ENCODE results near the gene CNTNAP1.
A peak's percentile ranks its signal among the peaks of the same experiment; 100 is the strongest.

Gene CNTNAP1

DNA sequence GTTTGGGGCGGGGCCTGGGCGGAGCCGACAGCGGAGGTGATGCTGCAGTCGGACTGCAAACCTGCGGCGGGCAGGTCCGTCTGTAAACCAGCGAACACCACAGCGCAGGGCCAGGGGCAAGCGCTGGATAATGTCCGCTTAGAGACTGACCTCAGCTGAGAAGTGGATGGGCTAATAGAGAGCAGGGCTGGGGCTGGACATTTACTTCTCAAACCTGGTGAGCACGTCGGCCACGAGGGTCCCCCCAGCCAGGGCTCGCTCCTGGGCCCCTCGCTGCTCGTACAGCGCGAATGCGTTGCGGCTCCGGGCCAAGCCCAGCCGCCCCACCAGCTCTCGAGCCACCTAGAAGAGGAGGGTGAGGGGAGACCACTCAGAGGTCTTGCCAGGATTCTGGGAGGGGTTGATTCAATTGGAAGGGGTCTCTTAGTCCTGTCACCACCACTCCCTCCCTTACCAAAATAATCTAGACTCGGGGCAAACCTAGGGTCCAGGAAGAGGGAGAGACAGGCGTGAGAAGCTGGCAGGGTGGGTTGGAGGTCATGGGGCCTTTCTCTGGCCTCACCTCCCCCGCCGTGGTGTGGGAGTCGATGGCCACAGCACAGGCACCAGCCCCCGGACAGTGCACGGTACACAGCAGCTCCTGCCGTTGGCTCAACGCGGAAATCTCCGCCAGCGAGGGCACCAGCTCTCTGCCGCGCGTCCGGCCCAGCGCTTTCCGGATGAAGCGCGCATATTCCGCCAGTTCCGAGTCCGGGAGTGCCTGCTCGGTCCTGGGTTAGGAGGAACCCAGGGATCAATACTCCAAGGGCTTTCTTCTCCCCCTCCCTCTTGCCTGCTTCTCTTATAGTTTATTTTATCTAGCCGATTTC is 11.3 kb upstream of the CNTNAP1 start:
- DNase-seq, result peak; percentile 52

GRCh38 chr17:42672038-42672437 is 10.3 kb upstream of the CNTNAP1 start:
- DNase-seq, result no peak

- DNase-seq, result no peak
Observed at GRCh38 chr17:42673266-42673884, 9.0 kb upstream of the CNTNAP1 start.

DNA sequence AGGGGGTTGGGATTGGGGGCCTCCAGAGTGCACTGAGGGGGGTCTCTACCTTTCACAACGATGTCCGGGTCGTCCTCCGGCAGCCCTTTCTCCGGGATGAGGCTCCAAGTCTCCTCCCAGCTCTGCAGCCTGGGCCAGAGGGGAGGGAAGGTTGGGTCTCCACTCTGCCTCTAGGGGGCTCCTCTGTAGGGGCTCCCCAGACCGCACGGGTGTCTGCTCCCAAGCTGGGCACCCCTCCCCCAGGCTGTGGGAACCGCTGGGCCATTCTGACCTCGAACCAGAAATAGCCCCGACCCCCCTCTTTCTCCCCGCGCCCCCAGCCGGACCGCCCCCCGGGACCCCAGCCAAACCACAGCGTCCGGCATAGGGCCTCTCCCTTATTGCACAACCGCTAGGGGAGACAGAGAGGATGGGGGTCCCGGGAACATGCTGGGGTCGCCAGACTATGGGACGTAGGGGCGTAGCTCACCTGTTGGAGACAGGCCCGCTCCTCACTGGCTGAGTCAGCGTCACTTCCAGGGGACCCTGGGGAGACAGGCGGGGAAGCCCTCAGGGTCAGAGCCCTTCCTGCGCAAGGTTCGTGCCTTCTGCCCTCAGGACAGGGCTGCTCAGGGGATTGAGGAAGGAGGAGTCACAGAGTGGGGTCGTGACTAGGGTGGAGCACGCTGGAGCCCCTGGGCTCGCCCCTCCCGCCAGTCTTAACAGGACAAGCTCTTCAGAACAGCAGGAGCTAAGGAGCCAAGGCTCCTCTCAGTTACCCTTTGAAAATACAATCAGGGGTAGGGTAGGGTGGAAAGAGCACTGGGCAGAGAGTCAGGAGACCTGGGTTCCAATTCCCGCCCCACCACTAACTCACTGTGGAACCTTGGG is 8.2 kb upstream of the CNTNAP1 start:
- DNase-seq, result peak; percentile 42

DNA sequence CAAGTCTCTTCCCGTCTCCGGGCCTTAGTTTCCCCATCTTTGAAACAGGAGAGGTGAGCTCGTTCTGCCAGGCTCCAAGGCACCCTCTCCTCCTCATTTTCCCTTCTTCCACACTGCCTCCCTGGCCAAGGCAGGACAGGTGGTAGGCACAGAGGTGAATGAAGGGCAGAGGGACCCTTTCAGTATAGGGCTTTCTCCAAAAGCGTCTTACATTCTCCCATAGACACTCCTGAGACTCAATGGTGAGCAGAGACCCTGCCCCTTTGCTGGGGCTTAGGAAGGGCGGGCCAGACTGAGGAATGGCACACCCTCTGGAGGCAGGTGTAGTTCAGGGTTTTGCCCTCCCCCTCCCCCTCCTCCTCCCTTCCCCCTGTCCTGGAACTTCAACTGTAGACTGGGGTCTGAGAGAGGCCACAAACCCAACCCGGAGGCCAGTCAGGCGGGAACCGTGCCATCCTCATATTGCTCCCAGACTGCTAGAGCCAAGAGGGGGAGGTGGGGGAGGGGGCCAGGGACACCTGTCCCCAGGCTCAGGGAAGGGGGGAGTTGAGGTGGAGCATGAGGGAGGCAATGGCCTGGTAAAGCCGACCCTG is 7.5 kb upstream of the CNTNAP1 start:
- DNase-seq, result no peak

- DNase-seq, result no peak
Observed at GRCh38 chr17:42675348-42675964, 6.9 kb upstream of the CNTNAP1 start.

DNA sequence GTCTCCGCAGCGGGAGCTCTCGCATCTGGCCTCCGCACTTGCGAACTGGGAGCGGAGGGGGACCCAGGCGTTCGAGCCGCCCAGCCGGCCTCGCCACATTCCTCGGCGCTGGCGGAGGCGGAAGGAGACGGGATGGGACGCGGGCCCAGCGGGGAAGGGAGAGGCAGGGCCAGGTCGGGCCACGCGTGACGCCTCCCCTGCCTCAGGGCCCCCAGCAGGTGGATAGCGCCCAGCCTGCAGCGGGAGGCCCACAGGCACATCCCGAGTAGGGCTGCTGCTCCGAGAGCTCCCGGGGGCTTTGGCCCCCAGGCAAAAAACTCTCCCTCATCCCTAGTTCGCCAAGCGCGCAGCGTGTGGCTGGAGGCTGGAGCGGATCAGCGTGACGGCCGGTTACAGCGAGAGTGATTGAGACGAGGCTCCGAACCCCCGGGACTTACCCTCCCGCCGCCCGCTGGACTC is 6.3 kb upstream of the CNTNAP1 start:
- no peak for DNase-seq

DNA sequence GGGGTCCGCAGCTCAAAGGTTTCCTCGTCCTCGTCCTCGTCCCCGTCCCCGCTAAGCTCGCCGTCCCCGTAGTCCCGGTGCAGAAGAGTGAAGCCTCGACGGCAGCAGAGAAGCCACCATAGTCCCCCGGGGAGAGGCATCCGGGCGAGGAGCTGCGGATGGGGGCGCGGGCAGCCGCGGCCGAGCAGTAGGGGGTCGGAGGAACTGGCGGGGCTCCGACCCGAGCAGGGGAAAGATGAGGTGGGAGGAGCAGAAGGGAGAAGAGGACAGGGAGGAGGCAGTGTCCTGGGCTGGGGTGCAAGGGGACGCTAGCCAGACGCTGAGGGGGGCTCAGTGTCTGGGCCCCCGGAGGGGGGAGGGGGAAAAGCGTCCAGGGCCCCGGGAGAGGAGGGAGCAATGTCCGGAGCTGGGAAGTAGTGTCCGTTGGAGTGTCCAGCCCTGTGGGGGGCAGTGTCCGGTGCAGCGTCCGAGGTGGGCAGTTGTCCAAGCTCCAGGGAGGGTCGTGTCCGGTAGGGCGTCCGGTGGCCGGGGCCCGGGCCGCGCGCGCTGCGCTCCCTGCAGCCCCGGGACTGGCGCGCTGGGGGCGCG is 5.8 kb upstream of the CNTNAP1 start, which contains the start of gene PLEKHH3:
Gene PLEKHH3, minus strand, starts transcription at position 571 of the 588 bp plus-strand sequence. Its CDS starts 431 bp downstream, at position 140.
- peak; percentile 19 for DNase-seq

DNA sequence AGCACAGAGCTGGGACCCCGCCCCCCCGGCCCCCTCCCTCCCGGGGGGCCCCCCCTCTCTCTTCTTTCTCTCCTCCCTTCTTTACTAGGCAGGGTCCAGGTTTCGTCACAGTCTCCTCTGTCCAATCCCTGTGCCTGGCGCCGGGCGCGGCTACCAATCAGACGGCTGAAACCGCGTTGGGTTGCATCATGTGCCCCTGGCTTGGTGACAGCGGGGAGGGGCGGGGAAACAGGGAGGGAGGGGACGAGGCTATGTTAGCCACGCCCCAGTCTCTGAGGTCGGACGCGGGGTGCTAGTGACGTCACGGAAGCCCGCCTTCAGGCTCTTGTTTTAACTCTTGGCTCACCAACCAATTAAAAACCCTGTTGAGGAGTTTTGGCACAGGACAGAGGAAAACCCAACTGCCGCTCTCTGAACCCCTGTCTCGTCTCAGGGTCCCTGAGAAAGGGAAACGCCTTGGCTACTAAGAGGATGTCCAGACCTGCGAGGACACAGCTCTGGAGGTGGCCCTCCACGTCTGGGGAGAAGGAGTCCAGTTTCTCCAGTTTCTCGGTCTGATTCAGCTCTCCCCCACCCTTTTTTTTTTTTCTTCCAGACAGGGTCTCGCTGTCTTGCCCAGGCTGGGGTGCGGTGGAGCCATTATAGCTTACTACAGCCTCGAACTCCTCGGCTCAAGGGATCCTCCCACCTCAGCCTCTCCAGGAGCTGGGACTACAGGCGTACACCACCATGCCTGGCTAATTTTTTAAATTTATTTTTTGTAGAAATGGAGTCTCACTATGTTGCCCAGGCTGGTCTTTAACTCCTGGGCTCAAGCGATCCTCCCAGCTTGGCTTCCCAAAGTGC is 5.1 kb upstream of the CNTNAP1 start:
- peak; percentile 98 for DNase-seq

DNA sequence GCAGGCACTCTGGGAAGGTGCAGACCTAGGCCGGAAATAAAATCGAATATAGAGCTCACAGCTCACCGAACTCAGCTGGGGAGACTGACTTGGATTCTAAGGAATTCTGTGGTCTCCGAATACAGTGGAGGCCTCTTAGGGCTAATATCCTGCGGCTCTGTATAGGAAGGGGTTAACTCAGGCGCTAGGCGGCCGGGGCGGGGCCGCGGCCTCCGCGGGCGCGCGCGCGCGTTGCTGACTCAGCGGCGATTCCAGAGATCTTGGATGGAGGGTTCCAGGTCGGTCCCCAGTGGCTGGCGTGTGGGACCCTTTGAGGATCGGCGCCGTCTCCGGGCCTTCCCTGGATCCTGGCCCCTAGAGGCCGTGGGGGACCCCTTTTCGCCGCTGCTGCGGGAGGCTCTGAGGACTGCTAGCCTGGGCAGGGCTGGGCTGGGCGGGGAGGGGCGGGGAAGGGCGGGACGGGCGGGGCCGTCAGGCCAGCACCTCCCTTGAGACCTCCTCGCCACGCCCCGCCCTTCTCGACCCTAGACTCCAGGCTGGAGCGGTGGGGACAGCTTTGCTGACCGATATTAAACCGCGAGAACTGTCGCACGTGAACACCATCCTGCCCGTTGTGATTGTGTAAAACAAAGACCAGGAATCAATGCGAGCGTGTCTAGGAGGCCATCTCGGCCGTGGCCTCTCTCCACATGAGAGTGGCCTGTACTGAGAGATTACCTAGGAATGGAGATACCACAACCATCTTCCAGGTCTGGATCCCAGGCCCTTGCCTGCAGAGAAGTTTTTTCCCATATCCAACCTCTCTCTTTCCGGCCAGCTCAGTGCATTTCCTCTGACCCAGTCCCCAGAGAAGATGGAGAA is 4.2 kb upstream of the CNTNAP1 start:
- DNase-seq, result peak; percentile 78

DNA sequence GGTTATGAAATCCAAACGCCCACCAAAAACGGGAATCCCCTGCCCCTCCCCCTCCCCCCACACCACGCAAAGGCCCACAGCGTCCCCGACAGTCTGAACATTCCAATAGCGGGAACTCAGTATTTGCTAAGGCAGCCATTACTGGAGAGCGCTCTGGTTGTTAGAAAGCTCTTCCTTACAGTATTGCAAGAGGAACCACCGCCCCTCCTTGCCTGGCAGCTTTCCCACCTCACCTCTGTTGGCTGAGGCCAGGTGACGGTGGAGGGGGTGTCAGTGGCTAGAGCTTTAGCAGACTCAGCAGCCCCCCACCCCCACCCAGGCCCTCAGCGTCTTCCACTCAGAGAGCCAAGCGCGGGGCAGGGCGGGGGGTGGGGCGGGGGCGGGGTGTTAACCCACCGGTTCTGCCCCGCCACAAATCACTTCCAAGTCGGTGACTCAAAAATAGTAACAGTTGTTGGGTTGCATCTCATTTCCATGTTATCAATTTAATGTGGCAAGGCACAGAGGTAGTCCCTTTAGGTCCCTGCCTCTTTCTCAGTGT is 3.3 kb upstream of the CNTNAP1 start:
- DNase-seq, result peak; percentile 48

DNA sequence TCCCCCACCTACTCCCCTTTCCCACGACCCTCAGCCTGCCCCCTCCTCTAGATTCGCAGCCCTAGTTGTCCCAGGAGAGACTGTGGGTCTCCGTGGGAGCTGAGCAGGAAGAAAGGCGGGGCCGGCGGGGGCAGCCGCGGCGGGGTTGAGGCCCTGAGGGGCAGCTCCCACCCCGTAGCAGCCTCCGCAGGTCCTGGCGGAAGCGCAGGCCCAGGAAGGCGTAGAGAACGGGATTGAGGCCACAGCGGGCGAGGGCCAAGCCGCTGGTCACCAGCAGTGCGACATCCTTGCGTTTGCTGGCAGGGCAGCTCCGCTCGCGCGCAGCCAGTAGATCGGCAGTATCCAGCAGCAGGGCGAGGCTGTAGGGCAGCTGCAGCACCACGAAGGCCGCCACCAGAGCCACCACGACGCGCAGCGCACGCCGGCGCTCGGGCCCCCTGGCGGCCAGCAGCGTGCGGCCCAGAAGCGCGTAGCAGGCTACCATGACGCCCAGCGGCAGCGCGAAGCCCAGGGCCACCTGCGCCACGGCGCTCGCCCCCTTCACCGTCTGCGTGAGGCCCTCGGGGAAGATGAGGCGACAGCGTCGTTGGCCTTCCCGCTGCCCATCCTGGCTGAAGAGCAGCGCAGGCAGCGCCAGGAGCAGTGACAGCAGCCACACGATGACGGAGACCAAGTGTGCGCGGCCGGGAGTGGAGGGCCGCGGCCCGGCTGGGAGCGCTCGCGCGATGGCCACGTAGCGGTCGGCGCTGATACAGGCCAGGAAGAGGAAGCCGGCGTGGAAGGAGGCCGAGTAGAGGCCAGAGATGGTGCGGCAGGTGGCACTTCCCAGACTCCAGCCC is 2.6 kb upstream of the CNTNAP1 start:
- DNase-seq, result peak; percentile 79

DNA sequence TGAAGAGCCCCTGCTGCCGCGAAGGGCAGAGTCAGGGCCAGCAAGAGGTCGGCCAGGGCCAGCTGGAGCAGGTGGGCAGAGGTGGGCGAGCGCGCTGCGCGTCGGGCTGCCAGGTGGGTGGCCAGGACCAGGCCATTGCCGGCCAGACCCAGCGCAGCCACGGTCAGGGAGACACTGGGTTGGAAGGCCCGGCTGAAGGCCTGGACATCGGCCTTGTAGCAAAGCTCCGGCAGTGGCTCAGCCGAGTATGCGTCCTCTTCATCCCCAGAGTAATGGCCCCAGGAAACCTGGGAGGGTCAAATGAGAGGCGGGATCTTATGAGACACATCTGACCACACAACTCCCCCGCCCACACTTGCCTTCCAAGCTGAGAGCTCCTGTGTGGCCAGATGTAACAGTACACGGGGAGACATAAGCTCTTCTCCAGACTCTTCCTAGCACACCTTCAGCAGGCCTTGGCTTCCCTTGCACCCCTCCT is 2.0 kb upstream of the CNTNAP1 start:
- no peak for DNase-seq

DNA sequence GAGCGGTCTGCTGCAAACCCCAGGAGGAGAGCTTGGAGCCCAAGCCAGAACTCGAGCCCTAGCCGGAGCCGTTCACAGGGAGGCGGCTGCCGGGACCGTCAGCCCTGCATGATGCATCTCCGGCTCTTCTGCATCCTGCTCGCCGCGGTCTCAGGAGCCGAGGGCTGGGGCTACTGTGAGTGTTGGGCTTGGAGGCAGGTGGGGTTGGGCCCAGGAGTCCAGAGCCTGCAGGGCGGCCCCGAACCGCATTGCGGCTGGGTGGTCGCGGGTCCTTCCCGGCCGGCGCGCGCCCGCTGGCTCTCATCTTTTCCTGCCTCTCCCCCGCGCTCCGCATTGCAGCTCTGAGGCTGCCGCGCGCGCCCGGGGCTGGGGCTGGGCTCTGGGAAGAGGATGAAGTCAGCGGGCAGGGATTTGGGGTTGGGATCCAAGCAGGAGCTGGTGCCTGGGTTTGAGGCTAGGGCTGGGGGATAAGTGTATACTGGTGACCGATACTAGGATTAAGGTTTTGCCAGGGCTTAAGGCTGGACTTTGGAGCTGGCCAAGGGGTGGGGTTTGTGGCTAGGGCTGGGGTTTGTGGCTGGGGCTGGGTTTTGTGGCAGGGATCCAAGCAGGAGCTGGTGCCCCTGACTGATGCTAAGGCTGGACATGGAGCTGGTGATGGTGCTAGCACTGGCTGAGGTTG is 532 bp downstream of the CNTNAP1 start:
- peak; percentile 48 for DNase-seq

- peak; percentile 36 for DNase-seq
Observed at GRCh38 chr17:42683407-42684034, 1.2 kb downstream of the CNTNAP1 start.

DNA sequence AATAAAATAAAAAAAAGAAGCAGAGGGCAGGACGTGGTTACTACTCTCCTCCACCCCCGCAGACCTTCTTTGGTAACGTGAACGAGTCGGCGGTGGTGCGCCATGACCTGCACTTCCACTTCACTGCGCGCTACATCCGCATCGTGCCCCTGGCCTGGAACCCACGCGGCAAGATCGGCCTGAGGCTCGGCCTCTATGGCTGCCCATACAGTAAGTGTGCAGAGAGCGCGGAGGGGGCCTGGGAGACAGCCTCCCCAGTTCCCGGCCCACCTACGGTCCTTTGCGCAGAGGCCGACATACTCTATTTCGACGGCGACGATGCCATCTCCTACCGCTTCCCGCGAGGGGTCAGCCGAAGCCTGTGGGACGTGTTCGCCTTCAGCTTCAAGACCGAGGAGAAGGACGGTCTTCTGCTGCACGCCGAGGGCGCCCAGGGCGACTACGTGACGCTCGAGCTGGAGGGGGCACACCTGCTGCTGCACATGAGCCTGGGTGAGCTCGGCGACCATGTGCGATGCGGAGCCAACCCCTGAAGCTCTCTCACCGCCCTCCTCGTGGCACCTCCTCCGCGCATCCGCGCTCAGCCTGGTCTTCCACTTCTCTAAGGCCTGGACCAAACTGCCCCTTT is 2.7 kb downstream of the CNTNAP1 start:
- no peak for DNase-seq

DNA sequence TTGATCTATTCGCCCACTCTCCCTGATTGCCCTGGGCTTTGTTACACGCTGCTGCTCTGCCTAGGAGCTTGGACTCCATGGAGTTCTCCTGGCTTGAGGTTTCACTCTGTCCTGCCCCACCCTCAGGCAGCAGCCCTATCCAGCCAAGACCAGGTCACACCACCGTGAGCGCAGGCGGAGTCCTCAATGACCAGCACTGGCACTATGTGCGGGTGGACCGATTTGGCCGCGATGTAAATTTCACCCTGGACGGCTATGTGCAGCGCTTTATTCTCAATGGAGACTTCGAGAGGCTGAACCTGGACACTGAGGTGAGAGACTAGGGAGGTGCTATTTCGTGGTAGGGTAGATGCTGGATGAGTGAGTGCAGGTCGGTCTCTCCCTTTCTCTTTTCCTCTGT is 3.5 kb downstream of the CNTNAP1 start:
- no peak for DNase-seq

All from CD4-positive, alpha-beta T cell treated with Interleukin-6 for 4 hours (primary cell).